Testis (tissue), 2 donors: ENCODE results near the gene HS2ST1.

Experiments
- CTCF ChIP-seq, 3 experiments: fragments of 450-650 bp in 2 of 3; fragments of 200-600 bp in 1 of 3; sonication (generic) in 1 of 3; IDR thresholded peaks; one replicate each; pipeline ENCODE4 v1.5.1; 2016 to 2019; ENCODE audit warnings: antibody characterized with exemption in 3 of 3, mild to moderate bottlenecking in 2 of 3, moderate library complexity in 1 of 3
- POLR2A ChIP-seq: fragments of 450-650 bp; IDR thresholded peaks from one replicate; pipeline ENCODE4 v1.6.1; 2017; ENCODE audit warnings: antibody characterized with exemption, mild to moderate bottlenecking, moderate library complexity

DNA sequence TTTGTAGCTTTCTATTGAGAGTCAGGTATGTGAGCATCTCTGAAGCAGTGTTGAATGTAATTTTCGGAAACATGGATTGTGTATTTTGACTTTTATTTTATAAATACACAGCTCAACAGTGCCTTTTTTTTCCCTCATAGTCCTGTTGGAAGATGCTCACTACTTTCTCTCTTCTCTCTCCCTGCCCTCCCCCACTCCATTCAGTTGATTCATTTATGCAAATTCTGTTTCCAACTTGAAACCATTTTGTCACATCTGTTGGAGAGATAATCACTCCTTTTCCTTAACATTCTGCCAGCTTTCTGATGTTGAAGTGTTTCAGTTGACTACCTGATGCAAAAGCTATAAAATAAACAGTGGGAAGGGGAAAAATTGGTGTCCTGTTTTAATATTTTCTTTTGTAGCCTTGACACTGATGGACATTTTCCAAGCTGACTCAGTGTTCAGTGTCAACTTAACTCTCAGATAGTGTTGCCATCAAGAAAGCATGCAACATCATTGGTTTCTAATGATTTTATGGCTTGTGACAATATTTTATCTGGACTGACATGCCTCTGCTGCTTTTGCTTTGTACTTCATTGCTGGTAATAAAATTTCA is 194.5 kb downstream of the HS2ST1 start:
- TF ChIP-seq CTCF (IDR thresholded peaks at IDR 0.05) (no peak), POLR2A (no peak)
